Measurements from ENCODE around the gene FCHSD2. TPM values are rescaled to one million over a fixed set of nuclear protein-coding genes. Genes with fewer than 3 reads are reported as not detected.
A peak's percentile ranks its signal among the peaks of the same experiment; 100 is the strongest.

FCHSD2 gene
- total and polyA plus RNA-seq, 4 donors = 14.7 to 41.6 (median 32.6) TPM

GRCh38 chr11:72954860-72955259 is 187.3 kb downstream of the FCHSD2 start:
- Histone ChIP-seq H3K27ac (ENCODE audit: low read depth in 1 of 2, low read length in 1 of 2) (no peak overlapping the region), H3K9ac (ENCODE audit: insufficient read depth in 1 of 2, low read length in 2 of 2) (no peak overlapping the region), H3K9me3 (ENCODE audit: control insufficient read depth in 4 of 4, insufficient read depth in 3 of 4, low read length in 3 of 4) (no peaks in the 10 kb centered on the region), H3K36me3 (ENCODE audit: control insufficient read depth in 4 of 4, insufficient read depth in 4 of 4, low read length in 4 of 4) (peaks cover 0 to 6% (median under 1%) of the 10 kb centered on the region in 4 donors), H3K4me1 (ENCODE audit: control insufficient read depth in 5 of 5, insufficient read depth in 5 of 5, low read length in 5 of 5) (peaks cover 0 to 11% (median 3%) of the 10 kb centered on the region in 5 donors), H3K4me3 (no peak overlapping the region), H3K27me3 (ENCODE audit: control insufficient read depth in 3 of 3, insufficient read depth in 3 of 3, low read length in 2 of 3) (no peaks in the 10 kb centered on the region)
- ATAC-seq (ENCODE audit: insufficient read depth, low FRiP score) = no peak
- no peak for DNase-seq
- TF ChIP-seq CTCF (IDR thresholded peaks at IDR 0.05; ENCODE audit: control extremely low read depth, extremely low read depth) = no peak
- 61 to 73% methylated on average over 3 of the region's 3 CpGs for WGBS, 2 donors

- no peak overlapping the region for H3K4me3 ChIP-seq
- no peaks in the 10 kb centered on the region for H3K9me3 ChIP-seq (ENCODE audit: control insufficient read depth in 4 of 4, insufficient read depth in 3 of 4, low read length in 3 of 4)
- H3K9ac ChIP-seq (ENCODE audit: insufficient read depth in 1 of 2, low read length in 2 of 2) = no peak overlapping the region
- H3K4me1 ChIP-seq (ENCODE audit: control insufficient read depth in 5 of 5, insufficient read depth in 5 of 5, low read length in 5 of 5) = peaks cover 0 to 10% (median 3%) of the 10 kb centered on the region in 5 donors
- DNase-seq (no peak), ATAC-seq (ENCODE audit: insufficient read depth, low FRiP score) (no peak)
- peaks cover 0 to 4% (median under 1%) of the 10 kb centered on the region in 4 donors for H3K36me3 ChIP-seq (ENCODE audit: control insufficient read depth in 4 of 4, insufficient read depth in 4 of 4, low read length in 4 of 4)
- H3K27ac ChIP-seq (ENCODE audit: low read depth in 1 of 2, low read length in 1 of 2) = no peak overlapping the region
- WGBS, 2 donors = 92 to 97% methylated on average over 2 of the region's 2 CpGs
- no peaks in the 10 kb centered on the region for H3K27me3 ChIP-seq (ENCODE audit: control insufficient read depth in 3 of 3, insufficient read depth in 3 of 3, low read length in 2 of 3)
- no peak for TF ChIP-seq CTCF (IDR thresholded peaks at IDR 0.05; ENCODE audit: control extremely low read depth, extremely low read depth)
These were observed 188.5 kb downstream of the FCHSD2 start for GRCh38 chr11:72953637-72954036.

GRCh38 chr11:72951888-72952287 is 190.2 kb downstream of the FCHSD2 start:
- ATAC-seq (ENCODE audit: insufficient read depth, low FRiP score) (no peak), DNase-seq (no peak)
- no peak for TF ChIP-seq CTCF (IDR thresholded peaks at IDR 0.05; ENCODE audit: control extremely low read depth, extremely low read depth)
- no peak overlapping the region for H3K4me3 ChIP-seq
- no peaks in the 10 kb centered on the region for H3K27me3 ChIP-seq (ENCODE audit: control insufficient read depth in 3 of 3, insufficient read depth in 3 of 3, low read length in 2 of 3)
- H3K36me3 ChIP-seq (ENCODE audit: control insufficient read depth in 4 of 4, insufficient read depth in 4 of 4, low read length in 4 of 4) = peaks cover 0 to 1% (median 0%) of the 10 kb centered on the region in 4 donors
- H3K4me1 ChIP-seq (ENCODE audit: control insufficient read depth in 5 of 5, insufficient read depth in 5 of 5, low read length in 5 of 5) = peaks cover 0 to 10% (median 3%) of the 10 kb centered on the region in 5 donors
- H3K9ac ChIP-seq (ENCODE audit: insufficient read depth in 1 of 2, low read length in 2 of 2) = no peak overlapping the region
- H3K9me3 ChIP-seq (ENCODE audit: control insufficient read depth in 4 of 4, insufficient read depth in 3 of 4, low read length in 3 of 4) = no peaks in the 10 kb centered on the region
- H3K27ac ChIP-seq (ENCODE audit: low read depth in 1 of 2, low read length in 1 of 2) = no peak overlapping the region

GRCh38 chr11:72951193-72951592 is 190.9 kb downstream of the FCHSD2 start:
- H3K4me1 ChIP-seq (ENCODE audit: control insufficient read depth in 5 of 5, insufficient read depth in 5 of 5, low read length in 5 of 5) = peaks cover 0 to 10% (median 3%) of the 10 kb centered on the region in 5 donors
- no peaks in the 10 kb centered on the region for H3K9me3 ChIP-seq (ENCODE audit: control insufficient read depth in 4 of 4, insufficient read depth in 3 of 4, low read length in 3 of 4)
- 19 to 47% methylated on average over 4 of the region's 4 CpGs for WGBS, 2 donors
- H3K4me3 ChIP-seq = no peak overlapping the region
- ATAC-seq (ENCODE audit: insufficient read depth, low FRiP score) (no peak), DNase-seq (peak in 2 of 3 donors; percentile 50 to 58)
- H3K27ac ChIP-seq (ENCODE audit: low read depth in 1 of 2, low read length in 1 of 2) = no peak overlapping the region
- TF ChIP-seq CTCF (IDR thresholded peaks at IDR 0.05; ENCODE audit: control extremely low read depth, extremely low read depth) = no peak
- H3K36me3 ChIP-seq (ENCODE audit: control insufficient read depth in 4 of 4, insufficient read depth in 4 of 4, low read length in 4 of 4) = no peaks in the 10 kb centered on the region
- no peak overlapping the region for H3K9ac ChIP-seq (ENCODE audit: insufficient read depth in 1 of 2, low read length in 2 of 2)
- H3K27me3 ChIP-seq (ENCODE audit: control insufficient read depth in 3 of 3, insufficient read depth in 3 of 3, low read length in 2 of 3) = no peaks in the 10 kb centered on the region
